SK-MEL-5 (cell line): ENCODE measurements around the gene VASN. TPM values are rescaled to one million over a fixed set of nuclear protein-coding genes. Genes with fewer than 3 reads are reported as not detected.

Source experiments
- DNase-seq: peaks from one replicate; pipeline ENCODE4 v3.0.0-alpha.2; 2016; ENCODE audit warnings: low read depth, low spot score
- in situ Hi-C: cut with HindIII; loops from 2 replicates; pipeline ENCODE4 v1.10.0; 2016; ENCODE audit warnings: low sequenced_read_pairs, high pct_unique_total_duplicates, low pct_unique_long_range_greater_than_20kb
- total RNA-seq: library from RNA; depleted of rRNA; stranded (reverse); fragments of >200 nt; shearing (Covaris generic); gene quantifications from 2 replicates; pipeline ENCODE4 v1.2.3, GENCODE V29; 2014

Gene VASN
- total RNA-seq, 1 experiment from 2014 or later, result 0.03 TPM

- DNase-seq, result no peak
- in situ Hi-C loops, result no loop called here
Observed at GRCh38 chr16:4376893-4377572, 5.4 kb downstream of the VASN start.

- in situ Hi-C loops, result no loop called here
- DNase-seq, result no peak
Observed at GRCh38 chr16:4377573-4378154, 6.0 kb downstream of the VASN start.

GRCh38 chr16:4378161-4378666 lies 6.6 kb downstream of the VASN start:
- in situ Hi-C loops, result no loop called here
- DNase-seq, result no peak

GRCh38 chr16:4378999-4379690 lies 7.5 kb downstream of the VASN start:
- in situ Hi-C loops, result no loop called here

GRCh38 chr16:4380119-4381063 lies 8.7 kb downstream of the VASN start:
- in situ Hi-C loops, result no loop called here
- no peak for DNase-seq

More at GRCh38 chr16:4378999-4379690, 7.5 kb downstream of the VASN start:
- DNase-seq, result no peak

GRCh38 chr16:4381072-4381934 lies 9.7 kb downstream of the VASN start:
- no peak for DNase-seq
- in situ Hi-C loops, result no loop called here

GRCh38 chr16:4381935-4382794 lies 10.5 kb downstream of the VASN start:
- no peak for DNase-seq
- in situ Hi-C loops, result no loop called here

GRCh38 chr16:4382795-4383357 lies 11.2 kb downstream of the VASN start:
- no peak for DNase-seq
- in situ Hi-C loops, result no loop called here

- DNase-seq, result no peak
- in situ Hi-C loops, result no loop called here
Observed at GRCh38 chr16:4383591-4384444, 12.2 kb downstream of the VASN start.

GRCh38 chr16:4384509-4384942 lies 12.9 kb downstream of the VASN start:
- in situ Hi-C loops, result no loop called here
- DNase-seq, result no peak

GRCh38 chr16:4385066-4385788 lies 13.6 kb downstream of the VASN start:
- no peak for DNase-seq
- in situ Hi-C loops, result no loop called here

GRCh38 chr16:4385789-4386450 lies 14.3 kb downstream of the VASN start:
- in situ Hi-C loops, result no loop called here
- DNase-seq, result no peak

- in situ Hi-C loops, result no loop called here
- DNase-seq, result no peak
Observed at GRCh38 chr16:4386451-4386805, 14.8 kb downstream of the VASN start.
